ENCODE results near the gene ANXA8.
"Not testable (repeated sequence)": the region's sequence is repeated elsewhere in the genome, so short reads cannot be mapped to it uniquely, and the experiment has no call there.

DNA sequence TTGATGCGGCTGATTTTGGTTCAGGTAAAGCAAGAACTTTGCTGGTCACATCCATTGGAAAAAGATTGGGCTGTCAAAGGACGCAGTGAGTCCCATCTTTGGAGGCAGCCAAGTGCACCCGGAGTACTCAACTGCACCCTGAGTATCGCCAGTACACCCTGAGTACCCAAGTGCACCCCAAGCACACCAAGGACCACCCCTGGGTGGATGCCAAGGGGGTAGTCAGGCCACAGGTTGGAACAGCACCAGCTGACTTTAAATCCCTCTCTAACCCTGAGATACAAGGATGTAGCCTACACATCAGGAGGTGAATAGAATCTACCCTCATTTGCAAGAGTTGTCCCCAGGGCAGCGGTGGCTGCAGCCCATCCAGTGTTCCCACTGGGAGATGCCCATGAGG lies 16.5 kb downstream of the ANXA8 start:
- not testable (repeated sequence) for TF ChIP-seq POLR2A, EP300, POLR2AphosphoS5 (IDR thresholded peaks at IDR 0.05)
- TF ChIP-seq, protein P1, sequence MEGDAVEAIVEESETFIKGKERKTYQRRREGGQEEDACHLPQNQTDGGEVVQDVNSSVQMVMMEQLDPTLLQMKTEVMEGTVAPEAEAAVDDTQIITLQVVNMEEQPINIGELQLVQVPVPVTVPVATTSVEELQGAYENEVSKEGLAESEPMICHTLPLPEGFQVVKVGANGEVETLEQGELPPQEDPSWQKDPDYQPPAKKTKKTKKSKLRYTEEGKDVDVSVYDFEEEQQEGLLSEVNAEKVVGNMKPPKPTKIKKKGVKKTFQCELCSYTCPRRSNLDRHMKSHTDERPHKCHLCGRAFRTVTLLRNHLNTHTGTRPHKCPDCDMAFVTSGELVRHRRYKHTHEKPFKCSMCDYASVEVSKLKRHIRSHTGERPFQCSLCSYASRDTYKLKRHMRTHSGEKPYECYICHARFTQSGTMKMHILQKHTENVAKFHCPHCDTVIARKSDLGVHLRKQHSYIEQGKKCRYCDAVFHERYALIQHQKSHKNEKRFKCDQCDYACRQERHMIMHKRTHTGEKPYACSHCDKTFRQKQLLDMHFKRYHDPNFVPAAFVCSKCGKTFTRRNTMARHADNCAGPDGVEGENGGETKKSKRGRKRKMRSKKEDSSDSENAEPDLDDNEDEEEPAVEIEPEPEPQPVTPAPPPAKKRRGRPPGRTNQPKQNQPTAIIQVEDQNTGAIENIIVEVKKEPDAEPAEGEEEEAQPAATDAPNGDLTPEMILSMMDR (IDR thresholded peaks at IDR 0.05), result not testable (repeated sequence)

Data from upper lobe of left lung (tissue), 4 donors.